Neural crest cell (in vitro differentiated cells): ENCODE data around the gene CACTIN. TPM values are rescaled to one million over a fixed set of nuclear protein-coding genes. Genes with fewer than 3 reads are reported as not detected.
"Not testable (repeated sequence)": the region's sequence is repeated elsewhere in the genome, so short reads cannot be mapped to it uniquely, and the experiment has no call there.

Experiments used
- DNase-seq: peaks from one replicate; pipeline ENCODE4 v3.0.0; 2021; ENCODE audit warnings: low read depth, mixed read lengths, low spot score
- H3K27ac Mint-ChIP-seq: one replicate; pipeline ENCODE4 v1.8.0; 2021; ENCODE audit warnings: mild to moderate bottlenecking, mixed read lengths; ENCODE audit not compliant: unreplicated experiment
- H3K27me3 Mint-ChIP-seq: 2 replicates; pipeline ENCODE4 v1.8.0; 2021; ENCODE audit warnings: low read depth, mild to moderate bottlenecking, mixed read lengths
- H3K36me3 Mint-ChIP-seq: 2 replicates; pipeline ENCODE4 v1.8.0; 2021; ENCODE audit warnings: low read depth, mild to moderate bottlenecking, mixed read lengths
- H3K4me1 Mint-ChIP-seq: 2 replicates; pipeline ENCODE4 v1.8.0; 2021; ENCODE audit warnings: mixed read lengths
- H3K4me3 Mint-ChIP-seq: one replicate; pipeline ENCODE4 v1.8.0; 2021; ENCODE audit warnings: mild to moderate bottlenecking, mixed read lengths
- H3K9me3 Mint-ChIP-seq: 2 replicates; pipeline ENCODE4 v1.8.0; 2021; ENCODE audit warnings: mixed read lengths
- total RNA-seq: library from RNA; stranded (reverse); gene quantifications from 2 replicates; pipeline ENCODE4 v1.2.1, GENCODE V29; 2021
- TF ChIP-seq, protein P1 (sequence below): fragments of 200-600 bp; sonication (generic); conservative IDR thresholded peaks from 2 replicates; pipeline ENCODE4 v1.5.0; 2021; ENCODE audit warnings: antibody characterized with exemption, mild to moderate bottlenecking

The CACTIN gene
- total RNA-seq, 1 donor from 2014 or later: 33.5 TPM

DNA sequence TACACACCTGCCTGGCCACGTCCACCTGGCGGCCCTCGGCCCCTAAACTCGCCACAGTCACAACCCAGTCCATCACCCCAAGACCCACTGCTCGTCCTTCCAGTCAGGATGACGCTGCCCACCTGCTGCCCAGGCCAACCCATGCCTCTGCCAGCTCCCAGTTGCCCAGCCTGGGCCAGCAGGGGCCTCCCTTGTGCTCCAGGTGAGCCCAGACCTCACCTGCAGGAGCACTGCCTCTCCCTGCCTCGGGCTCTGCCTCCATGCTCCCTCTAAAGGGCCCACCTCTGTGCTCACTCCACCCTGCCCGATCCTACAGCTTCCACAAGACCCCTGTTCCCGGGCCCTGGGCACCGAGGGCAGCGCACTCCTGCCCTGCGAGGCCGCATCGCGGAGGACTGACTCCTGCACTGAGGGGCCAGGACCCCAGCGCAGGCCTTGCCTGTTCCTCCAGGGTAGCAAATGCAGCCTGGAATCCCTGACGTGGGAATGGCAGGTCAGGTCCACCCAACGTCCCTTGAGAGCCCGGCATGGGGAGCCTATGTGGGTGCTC is 8.0 kb upstream of the CACTIN start:
- Mint-ChIP-seq H3K9me3 (no peaks in the 10 kb centered on the region), H3K27ac (no peak overlapping the region), H3K27me3 (no peaks in the 10 kb centered on the region), H3K4me3 (no peak overlapping the region), H3K36me3 (no peaks in the 10 kb centered on the region), H3K4me1 (no peaks in the 10 kb centered on the region)
- DNase-seq: no peak
- TF ChIP-seq, protein P1, sequence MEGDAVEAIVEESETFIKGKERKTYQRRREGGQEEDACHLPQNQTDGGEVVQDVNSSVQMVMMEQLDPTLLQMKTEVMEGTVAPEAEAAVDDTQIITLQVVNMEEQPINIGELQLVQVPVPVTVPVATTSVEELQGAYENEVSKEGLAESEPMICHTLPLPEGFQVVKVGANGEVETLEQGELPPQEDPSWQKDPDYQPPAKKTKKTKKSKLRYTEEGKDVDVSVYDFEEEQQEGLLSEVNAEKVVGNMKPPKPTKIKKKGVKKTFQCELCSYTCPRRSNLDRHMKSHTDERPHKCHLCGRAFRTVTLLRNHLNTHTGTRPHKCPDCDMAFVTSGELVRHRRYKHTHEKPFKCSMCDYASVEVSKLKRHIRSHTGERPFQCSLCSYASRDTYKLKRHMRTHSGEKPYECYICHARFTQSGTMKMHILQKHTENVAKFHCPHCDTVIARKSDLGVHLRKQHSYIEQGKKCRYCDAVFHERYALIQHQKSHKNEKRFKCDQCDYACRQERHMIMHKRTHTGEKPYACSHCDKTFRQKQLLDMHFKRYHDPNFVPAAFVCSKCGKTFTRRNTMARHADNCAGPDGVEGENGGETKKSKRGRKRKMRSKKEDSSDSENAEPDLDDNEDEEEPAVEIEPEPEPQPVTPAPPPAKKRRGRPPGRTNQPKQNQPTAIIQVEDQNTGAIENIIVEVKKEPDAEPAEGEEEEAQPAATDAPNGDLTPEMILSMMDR: no peak

DNA sequence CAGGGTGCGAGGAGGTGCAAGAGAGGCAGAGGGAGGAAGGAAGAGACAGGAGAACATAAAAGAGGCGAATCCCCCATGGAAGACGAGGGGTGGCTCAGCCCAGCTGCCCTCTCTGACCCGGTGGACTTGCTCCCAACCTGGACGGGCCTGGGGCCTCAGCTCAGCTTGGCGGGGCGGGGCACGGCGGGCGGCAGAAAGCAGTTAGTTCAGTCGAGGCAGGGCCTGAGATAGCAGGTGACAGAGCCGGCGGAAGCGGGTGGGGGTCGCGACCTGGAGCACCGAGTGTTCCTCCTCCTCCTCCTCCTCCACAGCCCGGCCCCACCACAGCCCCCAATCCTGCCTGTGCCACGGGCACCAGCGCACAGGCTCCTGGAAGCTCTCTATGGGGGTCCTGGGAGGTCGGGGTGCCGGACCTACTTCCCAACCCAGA is 7.0 kb upstream of the CACTIN start:
- TF ChIP-seq, protein P1: no peak
- H3K27me3 Mint-ChIP-seq: no peaks in the 10 kb centered on the region
- no peak overlapping the region for H3K4me3 Mint-ChIP-seq
- DNase-seq: no peak
- H3K27ac Mint-ChIP-seq: no peak overlapping the region
- H3K4me1 Mint-ChIP-seq: no peaks in the 10 kb centered on the region
- H3K36me3 Mint-ChIP-seq: no peaks in the 10 kb centered on the region
- H3K9me3 Mint-ChIP-seq: no peaks in the 10 kb centered on the region

DNA sequence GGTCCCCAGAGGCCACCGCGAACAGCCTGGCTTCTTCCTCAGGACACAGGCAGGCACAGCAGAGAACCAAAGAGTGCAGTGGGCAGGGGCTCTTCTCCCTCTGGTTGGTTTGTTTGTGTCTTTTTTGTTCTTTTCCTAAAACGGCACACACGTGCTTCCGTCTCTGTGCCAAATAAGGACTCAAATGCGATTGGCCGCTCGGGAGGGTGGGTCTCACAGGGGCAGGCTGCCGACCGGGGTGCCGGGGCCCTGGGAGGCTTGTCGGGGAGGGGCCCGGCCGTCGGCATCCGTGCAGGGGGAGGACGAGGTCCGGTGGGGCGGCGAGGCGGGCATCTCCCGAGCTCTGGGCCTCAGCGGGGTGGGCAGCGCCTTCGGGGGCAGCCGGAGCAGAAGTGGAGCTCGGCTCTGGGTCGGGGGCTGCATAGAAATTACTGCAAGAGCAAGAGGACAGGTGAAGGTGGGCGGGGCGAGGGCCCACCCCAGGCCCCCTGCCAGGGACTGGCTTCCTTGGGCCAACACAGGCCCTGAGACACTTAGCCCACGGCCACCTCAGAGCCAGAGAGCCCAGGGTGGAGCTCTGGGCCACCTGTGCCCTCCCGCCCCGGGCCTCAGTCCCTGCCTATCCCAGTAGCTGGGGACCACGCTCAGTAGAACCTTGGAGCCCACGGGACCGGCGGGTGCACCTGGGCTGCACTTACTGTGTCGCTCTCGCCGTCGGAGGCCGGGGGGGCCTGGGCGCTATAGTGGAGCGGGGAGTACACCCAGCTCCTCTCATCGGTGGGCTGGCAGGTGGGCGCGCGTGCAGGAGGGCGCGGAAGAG is 6.4 kb upstream of the CACTIN start:
- TF ChIP-seq, protein P1: no peak
- H3K4me1 Mint-ChIP-seq: no peaks in the 10 kb centered on the region
- DNase-seq: no peak
- H3K4me3 Mint-ChIP-seq: no peak overlapping the region
- no peaks in the 10 kb centered on the region for H3K27me3 Mint-ChIP-seq
- H3K9me3 Mint-ChIP-seq: no peaks in the 10 kb centered on the region
- H3K36me3 Mint-ChIP-seq: no peaks in the 10 kb centered on the region
- no peak overlapping the region for H3K27ac Mint-ChIP-seq

DNA sequence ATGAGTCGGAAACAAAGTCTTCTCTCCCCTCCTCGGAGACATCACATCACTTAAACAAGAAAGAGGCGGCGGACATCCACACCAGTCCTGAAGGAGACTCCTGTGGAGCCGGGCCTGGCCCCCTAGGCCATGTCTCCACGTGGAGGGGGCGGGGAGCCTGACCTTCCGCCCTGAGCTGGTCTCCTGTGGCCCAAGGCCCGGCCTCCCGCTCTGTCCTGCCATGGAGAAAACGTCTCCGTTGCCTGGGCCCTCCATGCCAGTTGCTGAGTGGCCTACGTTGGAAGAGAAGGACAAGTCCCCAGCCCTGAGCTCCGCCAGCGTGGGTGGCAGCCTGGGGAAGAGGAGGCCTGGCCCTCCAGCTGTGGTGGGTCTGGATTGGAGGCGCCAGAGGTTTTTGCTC is 5.5 kb upstream of the CACTIN start:
- H3K27me3 Mint-ChIP-seq: no peaks in the 10 kb centered on the region
- H3K27ac Mint-ChIP-seq: no peak overlapping the region
- no peaks in the 10 kb centered on the region for H3K36me3 Mint-ChIP-seq
- no peak for DNase-seq
- H3K4me1 Mint-ChIP-seq: peaks cover under 1% of the 10 kb centered on the region
- TF ChIP-seq, protein P1: no peak
- H3K4me3 Mint-ChIP-seq: no peak overlapping the region
- H3K9me3 Mint-ChIP-seq: no peaks in the 10 kb centered on the region

DNA sequence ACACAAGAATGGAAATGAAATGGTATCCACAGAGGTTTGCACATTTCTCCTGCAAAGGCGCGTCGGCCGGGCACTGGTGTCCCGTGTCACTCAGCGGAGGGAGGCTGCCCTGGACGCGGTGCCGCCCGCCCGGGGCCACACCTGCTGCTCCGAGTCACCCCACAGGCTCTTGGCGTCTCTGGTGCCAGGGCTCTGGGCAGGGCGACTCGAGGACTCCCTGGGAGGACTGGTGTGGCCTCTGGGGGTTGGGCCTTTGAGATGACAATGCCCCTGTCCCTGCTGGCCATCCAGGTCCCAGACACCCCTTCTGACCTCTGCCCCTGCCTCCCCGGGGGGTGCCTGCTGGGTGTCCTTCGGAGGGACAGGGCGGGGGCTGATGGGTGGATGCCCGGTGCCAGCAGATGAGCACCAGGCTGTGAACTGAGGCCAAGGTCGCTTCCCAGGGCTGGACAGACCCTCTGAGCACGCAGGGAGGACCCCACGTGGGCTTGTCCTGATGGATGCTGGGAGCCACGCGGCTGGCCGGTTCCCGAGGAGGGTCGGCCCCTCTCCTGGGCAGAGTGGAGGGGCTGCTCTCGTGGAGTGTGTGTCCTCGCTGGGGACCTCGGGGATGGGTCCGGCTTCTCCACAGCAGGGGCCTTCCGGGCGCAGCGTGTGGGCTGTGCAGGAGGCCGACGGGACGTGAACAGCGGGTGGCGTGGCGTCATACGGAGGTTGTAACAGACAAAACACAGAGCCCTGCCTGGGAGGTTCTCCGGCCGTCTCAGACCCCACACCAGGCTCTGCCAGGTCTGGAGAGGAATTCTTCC is 4.7 kb upstream of the CACTIN start:
- Mint-ChIP-seq H3K4me1 (peaks cover 9% of the 10 kb centered on the region), H3K27me3 (no peaks in the 10 kb centered on the region)
- TF ChIP-seq, protein P1: no peak

DNA sequence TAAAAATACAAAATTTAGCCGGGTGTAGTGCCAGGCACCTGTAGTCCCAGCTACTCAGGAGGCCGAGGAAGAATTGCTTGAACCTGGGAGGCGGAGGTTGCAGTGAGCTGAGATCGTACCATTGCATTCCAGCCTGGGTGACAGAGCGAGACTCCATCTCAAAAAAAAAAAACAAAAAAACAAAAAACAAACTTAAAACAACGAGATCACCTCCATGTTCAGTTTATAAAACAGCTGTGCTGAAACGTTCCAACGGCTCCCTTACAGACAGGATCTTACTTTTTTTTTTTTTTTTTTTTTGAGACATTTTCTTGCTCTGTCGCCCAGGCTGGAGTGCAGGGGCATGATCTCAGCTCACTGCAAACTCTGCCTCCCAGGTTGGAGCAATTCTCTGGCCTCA is 2.2 kb upstream of the CACTIN start:
- H3K4me3 Mint-ChIP-seq, DNase-seq, H3K9me3 Mint-ChIP-seq, H3K36me3 Mint-ChIP-seq, H3K27me3 Mint-ChIP-seq, H3K27ac Mint-ChIP-seq: not testable (repeated sequence)
- peaks cover 24% of the 10 kb centered on the region for H3K4me1 Mint-ChIP-seq

More for the DNA sequence above, 4.7 kb upstream of the CACTIN start:
- Mint-ChIP-seq H3K36me3 (no peaks in the 10 kb centered on the region), H3K9me3 (no peaks in the 10 kb centered on the region), H3K27ac (no peak overlapping the region), H3K4me3 (no peak overlapping the region)
- DNase-seq: no peak
